ENCODE data around the gene CKAP2L. TPM values are rescaled to one million over a fixed set of nuclear protein-coding genes. Genes with fewer than 3 reads are reported as not detected.

Gene CKAP2L
- total and polyA plus RNA-seq, 9 donors, result 0.11 to 1.4 (median 0.15) TPM; not detected in 3

DNA sequence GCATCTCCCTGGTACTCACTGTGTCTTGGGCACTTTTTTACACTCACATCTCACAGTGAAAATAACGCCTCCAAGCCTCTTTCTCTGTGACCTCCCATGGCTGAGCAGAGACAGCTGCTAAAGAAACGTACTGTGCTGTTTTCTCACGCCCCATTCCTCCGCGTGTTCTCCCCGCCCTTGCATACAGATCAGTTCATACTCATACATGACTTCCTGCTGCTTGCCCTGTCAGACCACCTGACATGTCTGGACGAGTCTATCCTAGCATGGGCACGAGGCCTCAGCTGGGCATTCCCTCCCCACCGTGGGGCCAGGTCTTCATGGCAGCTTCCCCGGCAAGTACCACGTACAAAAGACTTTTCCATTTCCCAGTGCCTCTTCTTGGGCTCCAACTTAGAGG lies 41.1 kb upstream of the CKAP2L start:
- Histone ChIP-seq H3K27me3 (no peaks in the 10 kb centered on the region), H3K4me3 (no peak overlapping the region), H3K27ac (no peak overlapping the region), H3K36me3 (no peaks in the 10 kb centered on the region), H3K4me1 (ENCODE audit: insufficient read depth) (no peaks in the 10 kb centered on the region), H3K9me3 (no peaks in the 10 kb centered on the region)
- 83 to 90% (median 89%) methylated on average over 11 of the region's 11 CpGs for WGBS, 3 donors
- no peak for DNase-seq
- TF ChIP-seq POLR2A (IDR thresholded peaks at IDR 0.05) (no peak), EP300 (IDR thresholded peaks at IDR 0.05) (no peak)
- TF ChIP-seq, protein P1, sequence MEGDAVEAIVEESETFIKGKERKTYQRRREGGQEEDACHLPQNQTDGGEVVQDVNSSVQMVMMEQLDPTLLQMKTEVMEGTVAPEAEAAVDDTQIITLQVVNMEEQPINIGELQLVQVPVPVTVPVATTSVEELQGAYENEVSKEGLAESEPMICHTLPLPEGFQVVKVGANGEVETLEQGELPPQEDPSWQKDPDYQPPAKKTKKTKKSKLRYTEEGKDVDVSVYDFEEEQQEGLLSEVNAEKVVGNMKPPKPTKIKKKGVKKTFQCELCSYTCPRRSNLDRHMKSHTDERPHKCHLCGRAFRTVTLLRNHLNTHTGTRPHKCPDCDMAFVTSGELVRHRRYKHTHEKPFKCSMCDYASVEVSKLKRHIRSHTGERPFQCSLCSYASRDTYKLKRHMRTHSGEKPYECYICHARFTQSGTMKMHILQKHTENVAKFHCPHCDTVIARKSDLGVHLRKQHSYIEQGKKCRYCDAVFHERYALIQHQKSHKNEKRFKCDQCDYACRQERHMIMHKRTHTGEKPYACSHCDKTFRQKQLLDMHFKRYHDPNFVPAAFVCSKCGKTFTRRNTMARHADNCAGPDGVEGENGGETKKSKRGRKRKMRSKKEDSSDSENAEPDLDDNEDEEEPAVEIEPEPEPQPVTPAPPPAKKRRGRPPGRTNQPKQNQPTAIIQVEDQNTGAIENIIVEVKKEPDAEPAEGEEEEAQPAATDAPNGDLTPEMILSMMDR (IDR thresholded peaks at IDR 0.05), result no peak
- intact Hi-C loops (cut with DNase I), result no loop called here

DNA sequence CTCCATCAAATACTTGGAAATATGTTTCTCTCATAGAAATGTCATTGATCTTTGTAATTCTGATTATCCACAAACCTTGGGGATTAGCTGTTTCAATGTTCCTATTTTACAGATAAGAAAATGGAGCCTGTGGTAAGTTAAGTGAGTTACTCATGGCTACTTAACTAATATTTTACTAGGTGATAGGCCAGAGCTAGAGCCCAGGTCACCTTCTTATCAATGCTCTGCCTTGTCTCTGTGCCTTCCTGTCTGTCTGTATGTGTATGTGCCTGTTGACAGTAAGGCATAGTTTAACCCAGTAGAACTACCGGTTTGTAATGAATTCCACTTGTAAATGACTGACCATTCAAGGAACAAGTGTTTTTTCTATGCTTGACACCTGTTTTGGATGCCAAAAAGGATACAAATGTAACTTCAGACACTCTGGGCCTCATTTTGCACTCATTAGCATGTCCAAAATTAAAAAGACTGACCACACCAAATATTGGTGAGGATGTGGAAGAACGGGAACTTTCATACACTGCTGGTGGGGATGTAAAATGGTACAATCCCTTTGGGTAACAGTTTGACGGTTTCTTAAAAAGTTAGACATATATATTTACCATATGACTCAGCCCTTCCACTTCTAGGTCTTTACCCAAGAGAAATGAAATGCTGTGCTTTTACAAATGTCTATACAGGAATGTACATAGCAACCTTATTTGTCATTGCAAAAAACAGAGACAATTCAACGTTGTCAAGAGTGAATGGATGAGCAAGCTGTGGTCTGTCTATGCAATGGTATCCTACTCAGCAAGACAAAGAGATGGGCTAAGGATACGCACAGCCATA lies 39.5 kb upstream of the CKAP2L start:
- TF ChIP-seq EP300 (IDR thresholded peaks at IDR 0.05) (no peak), POLR2A (IDR thresholded peaks at IDR 0.05) (no peak)
- TF ChIP-seq, protein P1 (IDR thresholded peaks at IDR 0.05), result no peak
- WGBS, 3 donors, result 80 to 87% (median 85%) methylated on average over 5 of the region's 5 CpGs

DNA sequence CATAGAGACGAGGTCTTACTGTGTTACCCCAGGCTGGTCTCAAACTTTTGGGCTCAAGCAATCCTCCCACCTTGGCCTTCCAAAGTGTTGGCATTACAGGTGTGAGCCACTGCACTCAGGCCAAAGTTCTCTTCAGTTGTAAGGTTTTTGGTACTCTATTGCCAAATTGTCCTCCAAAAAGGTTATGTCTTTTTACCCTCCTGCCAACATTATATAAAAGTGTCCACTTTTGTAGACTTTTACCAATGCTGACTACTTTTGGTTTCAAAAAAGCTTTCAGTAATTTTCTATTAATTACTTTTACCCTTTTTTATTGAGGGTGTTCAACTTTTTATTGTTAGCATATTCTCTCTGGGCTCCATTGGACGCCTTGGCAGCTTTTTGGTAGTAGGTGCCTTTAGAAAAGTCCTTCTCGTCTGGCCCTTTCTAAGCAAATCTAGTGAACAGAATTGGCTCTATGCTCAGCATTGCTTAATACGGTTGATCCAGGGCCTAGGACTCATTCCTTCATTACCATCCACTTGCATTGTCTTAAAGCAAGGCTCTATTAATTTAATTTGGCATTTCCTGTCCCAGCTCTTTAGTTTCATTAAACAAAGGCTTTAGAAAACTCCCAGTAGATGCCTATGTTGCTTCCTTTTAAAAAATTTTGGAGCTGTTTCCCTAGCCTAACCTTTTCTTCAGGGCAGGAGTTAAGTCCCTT lies 36.6 kb upstream of the CKAP2L start:
- intact Hi-C loops (cut with DNase I), result no loop called here
- Histone ChIP-seq H3K27me3 (no peaks in the 10 kb centered on the region), H3K36me3 (no peaks in the 10 kb centered on the region), H3K4me1 (ENCODE audit: insufficient read depth) (no peaks in the 10 kb centered on the region), H3K4me3 (no peak overlapping the region), H3K9me3 (no peaks in the 10 kb centered on the region), H3K27ac (no peak overlapping the region)
- WGBS, 3 donors, result 79 to 87% (median 84%) methylated on average over 4 of the region's 4 CpGs
- TF ChIP-seq EP300 (IDR thresholded peaks at IDR 0.05) (no peak), POLR2A (IDR thresholded peaks at IDR 0.05) (no peak)
- TF ChIP-seq, protein P1 (IDR thresholded peaks at IDR 0.05), result no peak
- no peak for DNase-seq

More for the DNA sequence above, 39.5 kb upstream of the CKAP2L start:
- intact Hi-C loops (cut with DNase I), result no loop called here
- H3K4me3 ChIP-seq, result no peak overlapping the region
- no peaks in the 10 kb centered on the region for H3K36me3 ChIP-seq
- H3K27ac ChIP-seq, result no peak overlapping the region
- no peaks in the 10 kb centered on the region for H3K27me3 ChIP-seq
- no peaks in the 10 kb centered on the region for H3K4me1 ChIP-seq (ENCODE audit: insufficient read depth)
- H3K9me3 ChIP-seq, result no peaks in the 10 kb centered on the region
- no peak for DNase-seq

DNA sequence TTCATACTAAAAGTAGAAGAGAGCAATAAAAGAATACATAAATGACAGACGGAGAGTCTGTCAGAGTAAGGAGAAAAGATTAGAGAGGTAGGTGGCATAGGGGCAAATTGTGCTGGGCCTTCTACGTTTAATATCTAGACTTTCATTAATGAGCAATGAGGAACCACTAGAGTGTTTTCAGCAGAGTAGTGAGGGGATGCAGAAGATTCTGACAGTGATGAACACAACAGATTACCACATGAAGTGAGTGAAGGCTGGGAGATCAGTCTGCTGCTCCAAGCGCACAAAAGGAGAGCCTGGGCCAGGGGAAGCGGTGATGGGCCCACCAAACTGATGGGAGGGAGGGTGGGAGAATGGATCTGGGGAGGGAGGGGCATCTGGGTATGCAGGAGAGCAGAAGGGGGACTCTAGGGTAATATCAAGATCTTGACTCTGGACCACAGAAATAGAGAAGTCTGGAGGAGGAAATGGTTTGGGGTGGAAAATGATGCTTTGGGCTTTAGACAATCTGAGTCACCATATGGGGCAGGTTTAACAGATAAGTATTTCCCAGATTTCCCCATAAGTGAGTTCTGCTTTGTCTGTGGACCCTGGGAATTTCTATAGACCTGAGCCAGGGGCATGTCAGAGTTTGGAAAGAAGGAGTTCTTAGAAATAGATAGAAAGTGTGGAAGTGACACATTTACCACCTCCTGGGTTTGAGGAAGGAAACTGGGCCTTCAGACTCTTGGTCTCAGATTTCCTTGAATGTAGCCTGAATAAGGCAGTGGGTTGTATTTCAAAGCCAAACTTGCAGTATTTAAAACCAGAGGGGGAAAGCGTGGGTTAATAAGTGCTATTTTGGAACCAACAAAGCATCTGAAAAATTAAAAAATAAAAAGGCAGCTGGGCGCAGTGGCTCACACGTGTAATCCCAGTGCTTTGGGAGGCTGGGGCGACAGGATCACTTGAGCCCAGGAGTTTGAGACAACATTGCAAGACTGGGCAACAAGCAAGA lies 34.9 kb upstream of the CKAP2L start:
- TF ChIP-seq, protein P1 (IDR thresholded peaks at IDR 0.05), result no peak
- TF ChIP-seq POLR2A (IDR thresholded peaks at IDR 0.05), result no peak
- no peak for TF ChIP-seq EP300 (IDR thresholded peaks at IDR 0.05)
- H3K27ac ChIP-seq, result no peak overlapping the region
- intact Hi-C loops (cut with DNase I), result no loop called here
- no peak for DNase-seq
- H3K4me1 ChIP-seq (ENCODE audit: insufficient read depth), result no peaks in the 10 kb centered on the region
- H3K9me3 ChIP-seq, result no peaks in the 10 kb centered on the region
- H3K36me3 ChIP-seq, result no peaks in the 10 kb centered on the region
- no peaks in the 10 kb centered on the region for H3K27me3 ChIP-seq
- 62 to 81% (median 78%) methylated on average over 8 of the region's 8 CpGs for WGBS, 3 donors
- no peak overlapping the region for H3K4me3 ChIP-seq
